Measurements from ENCODE around the gene MAGI2. TPM values are rescaled to one million over a fixed set of nuclear protein-coding genes. Genes with fewer than 3 reads are reported as not detected.

MAGI2 gene
- total RNA-seq, 1 donor from 2014 or later, result 0.38 TPM

- CTCF ChIA-PET, result no interaction called here
- H3K27ac Mint-ChIP-seq, result no peak overlapping the region
Observed at GRCh38 chr7:78497728-78498427, 955.6 kb downstream of the MAGI2 start.

GRCh38 chr7:78496096-78496630, 957.3 kb downstream of the MAGI2 start:
- ChIA-PET POLR2A (no interaction called here), CTCF (no interaction called here)
- no peaks in the 10 kb centered on the region for H3K9me3 Mint-ChIP-seq
- intact Hi-C loops (cut with micrococcal nuclease), result no loop called here
- ATAC-seq (ENCODE audit: low read depth) (no peak), DNase-seq (no peak)
- H3K36me3 Mint-ChIP-seq (ENCODE audit: low read depth), result no peaks in the 10 kb centered on the region
- no peaks in the 10 kb centered on the region for H3K27me3 Mint-ChIP-seq
- no peak for TF ChIP-seq CTCF (IDR thresholded peaks at IDR 0.05)
- no peak overlapping the region for H3K4me3 Mint-ChIP-seq
- no peaks in the 10 kb centered on the region for H3K4me1 Mint-ChIP-seq
- H3K27ac Mint-ChIP-seq, result no peak overlapping the region

More at GRCh38 chr7:78497728-78498427, 955.6 kb downstream of the MAGI2 start:
- POLR2A ChIA-PET, result no interaction called here
- DNase-seq (no peak), ATAC-seq (ENCODE audit: low read depth) (no peak)
- no peak for TF ChIP-seq CTCF (IDR thresholded peaks at IDR 0.05)
- no peaks in the 10 kb centered on the region for H3K4me1 Mint-ChIP-seq
- H3K27me3 Mint-ChIP-seq, result no peaks in the 10 kb centered on the region
- intact Hi-C loops (cut with micrococcal nuclease), result no loop called here
- no peaks in the 10 kb centered on the region for H3K36me3 Mint-ChIP-seq (ENCODE audit: low read depth)
- no peaks in the 10 kb centered on the region for H3K9me3 Mint-ChIP-seq
- H3K4me3 Mint-ChIP-seq, result no peak overlapping the region

- H3K27me3 Mint-ChIP-seq, result no peaks in the 10 kb centered on the region
- intact Hi-C loops (cut with micrococcal nuclease), result no loop called here
- ChIA-PET CTCF (no interaction called here), POLR2A (no interaction called here)
- H3K27ac Mint-ChIP-seq, result no peak overlapping the region
- no peaks in the 10 kb centered on the region for H3K9me3 Mint-ChIP-seq
- DNase-seq (no peak), ATAC-seq (ENCODE audit: low read depth) (no peak)
- H3K4me1 Mint-ChIP-seq, result no peaks in the 10 kb centered on the region
- no peaks in the 10 kb centered on the region for H3K36me3 Mint-ChIP-seq (ENCODE audit: low read depth)
- no peak overlapping the region for H3K4me3 Mint-ChIP-seq
- TF ChIP-seq CTCF (IDR thresholded peaks at IDR 0.05), result no peak
Observed at GRCh38 chr7:78493401-78493800, 960.1 kb downstream of the MAGI2 start.

GRCh38 chr7:78492146-78492545, 961.3 kb downstream of the MAGI2 start:
- Mint-ChIP-seq H3K4me3 (no peak overlapping the region), H3K36me3 (ENCODE audit: low read depth) (no peaks in the 10 kb centered on the region), H3K27me3 (no peaks in the 10 kb centered on the region), H3K4me1 (no peaks in the 10 kb centered on the region), H3K27ac (no peak overlapping the region), H3K9me3 (no peaks in the 10 kb centered on the region)
- DNase-seq (no peak), ATAC-seq (ENCODE audit: low read depth) (no peak)
- ChIA-PET POLR2A (no interaction called here), CTCF (interaction anchor here (0.6 kb wide), 1 partner anchor 1528 kb away, joined by 3 read pairs; no protein-coding TSS in a partner anchor)
- no peak for TF ChIP-seq CTCF (IDR thresholded peaks at IDR 0.05)
- intact Hi-C loops (cut with micrococcal nuclease), result no loop called here

GRCh38 chr7:78490524-78490923, 962.9 kb downstream of the MAGI2 start:
- Mint-ChIP-seq H3K36me3 (ENCODE audit: low read depth) (no peaks in the 10 kb centered on the region), H3K27ac (no peak overlapping the region), H3K9me3 (no peaks in the 10 kb centered on the region), H3K4me1 (no peaks in the 10 kb centered on the region), H3K27me3 (no peaks in the 10 kb centered on the region), H3K4me3 (no peak overlapping the region)
- DNase-seq (no peak), ATAC-seq (ENCODE audit: low read depth) (no peak)
- POLR2A ChIA-PET, result no interaction called here
- TF ChIP-seq CTCF (IDR thresholded peaks at IDR 0.05), result no peak
- intact Hi-C loops (cut with micrococcal nuclease), result no loop called here
- CTCF ChIA-PET, result no interaction called here

All from activated B cell treated with CpG ODN at 0.5 μM for 24 hours (primary cell).